Fibroblast of skin of abdomen (primary cell): Measurements from ENCODE around the gene KRTAP6-3. TPM values are rescaled to one million over a fixed set of nuclear protein-coding genes. Genes with fewer than 3 reads are reported as not detected.

Source experiments
- DNase-seq: peaks from one replicate; pipeline ENCODE4 v3.0.0-alpha.2; 2013
- polyA plus RNA-seq, 2 experiments: library from polyadenylated mRNA; unstranded; fragments of 120-200 nt; gene quantifications; one replicate each; pipeline ENCODE4 v1.2.1, GENCODE V29; 2013; ENCODE audit not compliant: insufficient read length in 2 of 2

KRTAP6-3 gene
- not detected for polyA plus RNA-seq (2013, experiment 1 of 2; ENCODE audit: insufficient read length)
- not detected for polyA plus RNA-seq (2013, experiment 2 of 2; ENCODE audit: insufficient read length)

DNA sequence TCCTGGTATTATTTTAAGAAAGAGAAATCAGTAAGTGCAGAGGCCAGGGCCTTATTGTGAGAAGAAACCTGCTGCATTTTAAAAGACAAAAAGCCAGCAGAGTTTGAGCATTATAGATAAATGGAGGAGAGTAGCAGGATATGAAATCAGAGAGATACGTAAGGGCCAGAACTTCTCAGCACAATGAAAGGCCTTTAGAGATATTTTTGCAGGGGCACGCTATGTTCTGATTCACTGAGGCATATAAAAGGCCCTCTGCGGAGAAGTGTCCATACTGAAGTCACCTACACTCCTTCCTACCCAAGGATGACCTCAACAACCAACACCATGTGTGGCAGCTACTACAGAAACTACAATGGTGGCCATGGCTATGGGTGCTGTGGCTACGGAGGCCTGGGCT, at the start of gene KRTAP6-3:
Gene KRTAP6-3, plus strand, starts transcription at position 301 of the 400 bp plus-strand sequence. Its CDS starts 6 bp downstream, at position 307.
- no peak for DNase-seq

- no peak for DNase-seq
Observed at GRCh38 chr21:30552782-30553181, 39.5 kb upstream of the KRTAP6-3 start.

DNA sequence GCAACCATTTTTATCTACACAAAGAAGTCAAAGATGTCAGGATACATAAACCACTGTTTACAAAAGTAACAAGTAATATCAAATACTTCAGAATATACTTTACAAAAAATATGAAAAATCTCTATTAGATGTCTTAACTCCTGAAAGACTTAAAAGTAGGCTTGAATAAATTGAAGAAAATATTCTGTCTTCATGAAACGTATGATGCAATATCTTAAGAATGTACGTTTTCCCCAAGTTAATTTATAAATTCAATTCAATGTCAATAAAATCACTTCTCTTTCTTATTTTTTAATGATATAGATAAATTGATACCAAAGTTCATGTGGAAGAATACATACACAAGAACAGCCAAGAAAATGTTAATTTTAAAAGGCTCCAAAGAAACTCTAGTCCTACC, 37.1 kb upstream of the KRTAP6-3 start:
- no peak for DNase-seq

DNA sequence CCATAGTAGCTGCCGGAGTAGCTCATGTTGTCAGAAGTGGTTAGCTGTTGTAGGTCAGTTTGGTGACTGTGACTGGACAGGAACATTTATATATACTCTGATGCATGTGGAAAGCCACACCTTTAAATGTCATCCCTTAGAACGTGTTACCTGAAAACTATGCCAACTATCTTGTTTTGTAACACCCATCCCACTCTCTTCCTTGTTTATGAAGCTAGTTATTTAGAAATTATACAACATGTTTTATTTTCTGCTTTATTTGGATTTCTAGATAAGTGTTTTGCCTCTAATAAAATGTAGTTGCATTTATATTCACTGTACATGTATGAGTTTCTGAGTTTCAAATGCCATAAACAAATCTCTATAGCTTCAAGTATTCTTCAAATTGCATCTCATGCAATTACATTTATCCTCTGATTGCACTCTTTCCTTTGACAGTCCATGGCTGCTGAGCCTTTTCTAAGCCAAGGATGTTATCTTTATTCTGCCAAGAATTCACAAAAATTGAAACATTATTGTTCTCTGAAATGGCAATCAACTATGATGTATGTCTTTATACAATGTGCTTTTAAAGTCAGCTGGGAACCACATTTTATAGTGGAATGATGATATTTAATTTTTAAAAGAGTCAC, 30.9 kb upstream of the KRTAP6-3 start, which contains the start of gene KRTAP19-7:
Gene KRTAP19-7, minus strand, starts transcription at position 51 of the 632 bp plus-strand sequence. Its CDS starts 25 bp downstream, at position 26.
- DNase-seq: no peak

DNA sequence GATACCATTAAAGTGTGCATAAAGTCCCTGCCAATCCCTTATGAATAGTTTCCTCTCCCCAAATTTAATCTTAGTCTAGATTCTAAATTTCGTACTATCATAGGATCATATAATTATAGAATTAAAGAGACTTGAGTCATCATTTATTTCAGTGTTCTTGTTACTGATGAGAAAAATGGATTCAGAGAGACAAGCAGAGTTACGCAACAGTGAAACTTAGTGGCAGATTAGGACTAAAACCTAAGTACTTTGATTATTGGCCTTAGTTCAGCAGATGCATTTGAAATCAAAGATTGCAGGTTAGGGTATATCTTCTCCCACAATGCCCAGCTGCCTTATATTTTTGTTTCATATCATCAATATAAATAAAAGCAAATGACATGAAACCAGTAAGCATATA, 30.3 kb upstream of the KRTAP6-3 start:
- no peak for DNase-seq

DNA sequence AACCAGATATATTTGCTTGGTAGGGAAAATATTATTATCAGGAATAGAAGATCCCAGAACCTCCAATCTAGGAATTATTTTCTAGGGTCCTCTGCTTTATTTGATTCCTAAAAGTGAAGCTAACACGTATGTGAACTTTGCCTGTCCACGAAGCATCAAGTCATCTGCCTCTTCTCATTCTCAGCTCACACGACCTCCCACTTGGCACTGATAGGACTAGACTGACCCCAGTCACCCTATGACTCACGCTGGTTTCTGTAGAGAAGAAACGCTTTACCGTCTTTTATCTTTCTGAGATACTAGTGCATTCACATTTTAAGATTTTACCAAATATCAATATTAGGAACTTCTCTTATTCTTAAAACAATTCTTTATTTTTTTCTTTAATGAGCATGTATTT, 29.2 kb upstream of the KRTAP6-3 start:
- no peak for DNase-seq

GRCh38 chr21:30563630-30564029, 28.6 kb upstream of the KRTAP6-3 start:
- no peak for DNase-seq

- DNase-seq: no peak
Observed at GRCh38 chr21:30567617-30568016, 24.6 kb upstream of the KRTAP6-3 start.

- DNase-seq: no peak
Observed at GRCh38 chr21:30577766-30578165, 14.5 kb upstream of the KRTAP6-3 start.

DNA sequence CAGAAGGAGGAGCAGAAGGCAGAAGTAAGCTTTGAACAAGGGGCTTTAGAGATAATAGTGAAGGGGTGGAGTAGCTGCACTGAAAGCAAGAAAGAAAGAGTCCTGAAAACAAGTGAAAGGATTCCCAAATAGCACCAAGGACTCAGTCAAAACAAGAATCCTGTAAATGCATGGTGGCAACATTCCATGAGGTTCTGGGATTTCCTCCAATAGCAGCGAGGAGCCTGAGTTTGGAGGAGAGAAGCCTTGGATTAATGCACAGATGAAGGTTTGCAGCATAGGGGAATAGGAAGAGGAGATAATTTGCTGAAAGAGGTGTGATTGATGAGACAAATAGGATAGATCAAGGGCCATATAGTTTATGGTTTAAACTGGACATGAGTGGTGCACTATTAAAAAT, 12.9 kb upstream of the KRTAP6-3 start:
- no peak for DNase-seq

- no peak for DNase-seq
Observed at GRCh38 chr21:30580132-30580531, 12.1 kb upstream of the KRTAP6-3 start.

- DNase-seq: no peak
Observed at GRCh38 chr21:30582870-30583269, 9.4 kb upstream of the KRTAP6-3 start.

GRCh38 chr21:30590297-30590696, 1.9 kb upstream of the KRTAP6-3 start, which contains the start of gene KRTAP22-2:
KRTAP22-2 (minus strand) TSS chr21:30590397.
- DNase-seq: no peak

DNA sequence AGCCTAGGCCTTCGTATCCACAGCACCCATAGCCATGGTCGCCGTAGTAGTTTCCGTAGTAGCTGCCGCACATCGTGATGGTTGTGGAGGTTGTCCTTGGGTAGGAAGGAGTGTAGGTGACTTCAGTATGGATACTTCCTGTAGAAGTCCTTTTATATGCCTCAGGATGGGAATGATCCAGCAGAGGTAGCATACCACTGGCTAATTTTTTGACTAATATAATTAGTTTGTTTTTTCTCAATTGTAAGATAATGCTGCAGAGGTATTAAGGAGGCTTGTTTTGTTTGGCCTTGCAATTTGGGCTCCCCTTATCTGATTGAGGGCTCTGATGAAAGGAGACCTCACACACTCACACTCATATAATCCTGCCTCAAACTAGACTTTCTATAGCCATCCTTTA, 6.6 kb downstream of the KRTAP6-3 start, which contains the start of gene KRTAP6-2:
Gene KRTAP6-2, minus strand, starts transcription at position 101 of the 400 bp plus-strand sequence. Its CDS starts 28 bp downstream, at position 73.
- no peak for DNase-seq

- no peak for DNase-seq
Observed at GRCh38 chr21:30600787-30601186, 8.5 kb downstream of the KRTAP6-3 start, which contains the start of gene KRTAP22-1. KRTAP22-1 (plus strand) TSS chr21:30601087.

GRCh38 chr21:30605968-30606367, 13.7 kb downstream of the KRTAP6-3 start:
- DNase-seq: no peak

DNA sequence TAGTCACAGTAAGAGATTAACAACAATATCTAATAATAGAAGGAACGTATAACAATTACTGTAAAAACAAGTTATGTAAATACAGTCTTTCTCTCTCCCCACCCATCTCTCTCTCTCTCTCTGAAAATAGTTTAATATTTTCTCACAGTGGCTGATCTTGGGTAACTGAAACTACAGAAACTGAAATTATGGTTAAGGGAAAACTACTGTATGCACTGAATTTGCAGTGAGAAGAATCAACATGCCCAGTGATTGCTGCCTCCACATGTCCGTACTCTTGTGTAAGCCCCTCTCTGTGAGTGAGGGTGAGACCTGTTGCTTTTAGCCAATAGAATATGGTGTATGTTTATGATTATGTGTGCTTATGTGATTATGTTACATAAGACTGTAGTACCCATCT, 19.9 kb downstream of the KRTAP6-3 start:
- DNase-seq: no peak

- no peak for DNase-seq
Observed at GRCh38 chr21:30613836-30614235, 21.6 kb downstream of the KRTAP6-3 start, which contains the start of gene KRTAP6-1. KRTAP6-1 (minus strand) TSS chr21:30613930; CDS start chr21:30613904, 26 bp downstream.

- DNase-seq: no peak
Observed at GRCh38 chr21:30615199-30615598, 23.0 kb downstream of the KRTAP6-3 start.

DNA sequence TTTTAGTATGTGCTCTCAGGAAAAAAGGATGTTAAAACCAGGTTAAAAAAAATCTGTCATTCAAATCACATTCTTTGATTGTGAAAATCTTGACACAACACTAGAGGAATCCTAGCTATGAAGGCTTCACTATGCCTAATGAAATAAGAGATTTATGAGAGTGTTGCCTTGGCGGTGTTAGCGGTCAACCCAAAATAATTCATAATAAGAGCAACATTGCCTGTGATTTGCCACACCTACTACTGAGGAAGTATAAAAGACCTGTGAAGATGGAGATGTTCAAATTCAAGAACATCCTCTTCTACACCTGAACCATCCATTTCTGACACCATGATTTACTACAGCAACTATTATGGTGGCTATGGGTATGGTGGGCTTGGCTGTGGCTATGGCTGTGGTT, 23.9 kb downstream of the KRTAP6-3 start, which contains the start of gene KRTAP20-1:
Gene KRTAP20-1, plus strand, starts transcription at position 301 of the 400 bp plus-strand sequence. Its CDS starts 30 bp downstream, at position 331.
- DNase-seq: no peak

DNA sequence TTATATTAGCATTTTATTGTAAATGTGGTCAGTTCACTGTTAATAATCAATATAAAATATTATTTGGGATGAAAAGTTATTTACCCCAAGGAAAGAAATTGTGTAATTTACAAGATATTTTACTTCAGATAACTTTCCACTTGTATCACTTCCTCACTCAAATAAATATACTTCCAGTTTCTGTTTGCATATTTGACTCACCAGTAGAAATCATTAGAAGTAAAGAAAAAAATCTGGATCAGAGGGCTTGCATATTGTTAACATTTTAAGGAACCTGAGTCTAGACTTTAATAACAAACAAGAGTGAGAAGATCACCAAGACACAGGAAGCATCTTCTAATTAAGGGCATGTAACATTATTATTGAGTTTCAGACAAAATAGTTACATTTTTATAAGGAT, 27.8 kb downstream of the KRTAP6-3 start:
- no peak for DNase-seq

- no peak for DNase-seq
Observed at GRCh38 chr21:30620522-30620921, 28.3 kb downstream of the KRTAP6-3 start, which contains the start of gene KRTAP20-4. KRTAP20-4 (plus strand) TSS chr21:30620627.

GRCh38 chr21:30623362-30623761, 31.1 kb downstream of the KRTAP6-3 start:
- no peak for DNase-seq
